Measurements from ENCODE around the gene CCDC12.

CCDC12 gene

GRCh38 chr3:46946416-46946815 lies 30.1 kb downstream of the CCDC12 start:
- DNase-seq (ENCODE audit: low read depth): no peak

GRCh38 chr3:46944191-46944590 lies 32.4 kb downstream of the CCDC12 start:
- no peak for DNase-seq (ENCODE audit: low read depth)
- H3K4me3 ChIP-seq (ENCODE audit: low read depth, low read length): no peak overlapping the region

More at GRCh38 chr3:46946416-46946815, 30.1 kb downstream of the CCDC12 start:
- H3K4me3 ChIP-seq (ENCODE audit: low read depth, low read length): no peak overlapping the region

DNA sequence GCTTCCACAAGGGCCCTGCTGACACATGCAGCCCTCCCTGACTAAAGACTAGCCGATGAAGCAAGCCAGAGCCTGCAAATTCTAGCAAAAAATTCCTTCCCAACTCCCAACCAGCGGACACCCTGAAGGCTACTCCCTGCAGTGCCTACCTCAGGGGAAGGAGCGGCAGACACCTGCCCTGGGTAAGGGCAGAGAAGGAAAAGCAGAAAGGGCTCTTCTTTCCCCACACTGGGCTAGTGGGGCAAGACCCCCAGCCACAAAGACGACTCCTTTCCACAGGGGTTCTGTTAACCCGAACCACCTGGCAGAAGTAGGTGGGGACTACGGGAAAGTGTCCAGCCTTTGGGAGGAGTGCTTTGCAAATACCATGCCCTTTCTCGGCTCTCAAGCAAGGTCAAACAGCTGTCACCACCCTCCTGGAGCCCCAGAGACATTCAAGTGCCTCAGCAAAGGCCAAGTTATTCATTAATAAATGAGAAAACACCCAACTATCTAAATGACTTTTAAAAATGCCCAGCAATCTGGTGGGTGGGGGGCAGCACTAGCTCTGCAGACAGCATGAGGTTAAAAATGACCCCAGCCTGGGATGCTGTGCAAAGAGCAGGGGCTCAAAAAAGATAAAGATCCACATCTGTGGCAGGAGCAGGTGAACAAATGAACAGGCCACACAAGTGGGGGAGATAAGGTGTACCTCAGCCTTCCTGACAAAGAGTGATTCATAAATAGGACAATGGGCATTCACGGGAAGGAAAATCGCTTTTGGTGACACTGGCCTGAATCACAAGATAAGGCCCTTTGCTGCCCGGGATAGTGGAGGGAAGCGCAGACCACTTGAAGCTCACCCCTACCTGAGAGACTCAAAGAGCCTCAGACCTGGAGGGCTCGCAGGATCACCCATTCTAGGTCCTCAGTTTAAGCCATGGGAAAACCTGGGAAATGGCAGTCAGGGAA lies 33.0 kb downstream of the CCDC12 start:
- no peak for DNase-seq (ENCODE audit: low read depth)
- H3K4me3 ChIP-seq (ENCODE audit: low read depth, low read length): no peak overlapping the region

DNA sequence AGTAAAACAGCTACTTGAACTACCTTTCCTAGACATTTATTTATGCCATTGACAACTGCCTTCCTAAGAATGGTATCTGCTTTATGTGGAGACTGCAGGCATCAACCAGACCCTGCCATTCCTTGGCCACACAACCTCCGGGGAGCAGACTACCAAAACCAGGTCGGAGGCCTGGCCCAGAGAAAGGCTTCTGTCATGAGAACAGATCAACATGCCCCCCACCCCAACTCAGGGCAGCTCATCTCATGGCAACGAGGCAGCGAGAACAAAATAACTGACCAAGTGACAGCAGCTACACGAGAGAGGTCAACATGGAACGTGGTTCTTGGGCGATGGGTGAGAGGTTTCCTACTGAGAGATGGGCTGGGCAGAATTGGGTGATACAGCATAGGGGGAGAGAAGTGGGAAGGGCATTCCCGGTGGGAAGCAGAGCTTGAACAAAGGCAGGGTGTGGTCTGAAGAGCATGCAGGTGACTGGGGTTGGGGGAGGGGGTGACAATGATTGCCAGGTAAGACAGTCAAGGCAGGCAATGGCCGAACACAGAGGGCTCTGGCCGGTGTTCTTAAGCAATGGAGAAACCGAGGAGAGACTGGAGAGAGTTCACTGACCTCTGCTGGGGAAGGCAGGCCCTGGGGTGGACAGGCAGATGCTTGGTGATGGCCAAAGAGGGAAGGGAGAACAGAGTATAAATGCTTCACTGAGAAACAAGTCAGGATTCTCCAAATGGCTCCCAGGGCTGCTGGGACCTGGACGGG lies 33.9 kb downstream of the CCDC12 start:
- no peak overlapping the region for H3K4me3 ChIP-seq (ENCODE audit: low read depth, low read length)
- no peak for DNase-seq (ENCODE audit: low read depth)

DNA sequence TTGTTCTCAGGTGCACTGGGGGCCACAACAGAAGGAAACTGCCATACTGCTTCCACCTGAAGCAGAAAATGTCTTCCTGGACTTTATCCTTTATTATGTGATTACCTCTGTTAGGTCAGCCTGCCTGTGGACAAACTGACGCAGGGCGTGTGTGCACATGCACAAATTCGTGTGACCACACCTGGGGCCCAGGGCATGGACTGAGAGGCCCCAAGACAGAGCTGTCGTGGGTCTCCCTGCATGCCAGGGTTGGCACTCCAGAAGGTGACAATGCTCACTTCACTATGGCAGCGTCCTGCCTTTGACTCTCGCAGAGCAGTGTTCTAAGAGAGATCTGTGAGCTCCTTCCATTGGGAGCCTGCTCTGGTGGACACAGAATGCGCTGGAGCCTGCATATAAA lies 34.5 kb downstream of the CCDC12 start:
- no peak overlapping the region for H3K4me3 ChIP-seq (ENCODE audit: low read depth, low read length)
- no peak for DNase-seq (ENCODE audit: low read depth)

GRCh38 chr3:46939578-46940445 lies 36.7 kb downstream of the CCDC12 start:
- H3K4me3 ChIP-seq (ENCODE audit: low read depth, low read length): no peak overlapping the region
- DNase-seq (ENCODE audit: low read depth): no peak

DNA sequence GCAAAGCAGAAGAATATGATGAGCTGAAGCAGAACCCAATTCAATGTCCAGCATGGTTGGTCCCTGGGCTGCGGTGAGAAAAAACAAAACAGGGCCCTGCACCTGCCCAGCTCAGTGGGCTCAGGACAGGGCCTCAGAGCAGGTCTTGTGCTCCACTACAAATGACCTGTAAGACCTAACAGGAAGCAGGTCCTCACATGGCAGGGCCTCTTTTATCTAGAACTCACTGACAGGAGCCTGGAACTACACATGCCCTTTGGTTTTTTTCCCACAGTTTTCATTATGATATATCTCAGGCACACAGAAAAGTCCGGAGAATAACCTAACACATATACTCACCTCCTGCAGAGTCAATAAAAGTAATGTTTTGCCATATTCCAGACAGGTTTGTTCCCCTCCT lies 38.4 kb downstream of the CCDC12 start:
- H3K4me3 ChIP-seq (ENCODE audit: low read depth, low read length): no peak overlapping the region
- DNase-seq (ENCODE audit: low read depth): no peak

GRCh38 chr3:46936733-46937250 lies 39.8 kb downstream of the CCDC12 start:
- DNase-seq (ENCODE audit: low read depth): no peak
- H3K4me3 ChIP-seq (ENCODE audit: low read depth, low read length): no peak overlapping the region

DNA sequence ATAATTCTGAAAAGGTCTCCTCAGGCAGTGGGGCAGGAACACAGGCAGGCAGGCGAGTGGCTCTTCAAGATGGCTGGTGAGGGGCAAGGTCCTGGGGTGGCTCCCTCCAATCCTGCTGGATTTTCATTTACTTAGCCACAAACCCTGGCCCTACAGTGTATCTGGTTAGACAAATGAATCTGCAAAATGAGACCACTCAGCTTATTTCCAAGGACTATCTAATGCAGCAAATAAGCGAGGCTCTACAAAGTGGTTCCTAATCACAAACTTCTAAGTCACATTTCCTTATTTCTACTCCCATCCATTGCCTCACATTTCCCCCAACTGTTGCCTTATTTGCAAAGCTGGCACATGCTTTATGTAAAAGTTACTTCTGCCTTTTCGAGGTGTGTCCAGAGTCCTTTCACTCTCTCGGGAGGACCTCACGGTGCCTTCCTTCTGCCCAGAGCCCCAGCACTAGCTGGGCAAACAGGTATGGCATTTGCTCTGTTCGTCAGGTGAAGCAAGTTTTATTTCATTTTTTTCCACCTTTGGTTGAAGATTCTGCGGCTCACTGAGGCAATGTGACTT lies 40.5 kb downstream of the CCDC12 start:
- no peak overlapping the region for H3K4me3 ChIP-seq (ENCODE audit: low read depth, low read length)
- no peak for DNase-seq (ENCODE audit: low read depth)

GRCh38 chr3:46935168-46935858 lies 41.2 kb downstream of the CCDC12 start:
- no peak overlapping the region for H3K4me3 ChIP-seq (ENCODE audit: low read depth, low read length)
- DNase-seq (ENCODE audit: low read depth): peak; percentile 88

DNA sequence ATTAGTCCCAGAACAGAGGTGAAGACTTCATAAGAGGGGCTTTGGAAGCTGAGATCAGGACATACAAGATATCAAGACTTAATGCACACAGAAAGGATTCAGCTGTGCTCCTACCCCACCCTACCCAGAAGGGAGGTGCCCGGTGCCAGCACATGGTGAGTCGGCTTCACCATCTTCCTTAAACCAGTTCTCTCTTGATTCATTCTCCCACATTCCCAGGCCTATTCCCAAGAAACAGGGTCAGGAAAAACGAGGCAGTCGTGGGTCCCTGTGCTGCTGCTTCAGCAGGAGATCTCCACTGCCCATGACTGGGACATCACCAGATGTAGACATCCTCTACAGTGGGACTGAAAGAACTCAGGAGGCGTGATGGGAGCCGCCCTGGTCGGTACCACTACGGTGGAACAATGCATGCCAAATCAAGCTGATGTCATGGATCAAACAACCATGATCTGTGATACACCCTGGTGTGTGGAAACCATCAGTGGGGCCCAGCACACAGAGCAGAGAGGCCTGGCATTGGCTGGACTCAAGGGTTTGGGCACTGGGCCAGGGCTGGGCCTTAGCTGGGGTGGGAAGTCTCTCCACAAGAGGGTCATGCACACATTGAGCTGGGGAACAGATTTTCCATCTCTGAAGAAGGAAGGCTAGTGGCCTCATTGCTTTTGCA lies 41.9 kb downstream of the CCDC12 start:
- H3K4me3 ChIP-seq (ENCODE audit: low read depth, low read length): no peak overlapping the region
- no peak for DNase-seq (ENCODE audit: low read depth)

GRCh38 chr3:46934072-46934471 lies 42.5 kb downstream of the CCDC12 start:
- no peak overlapping the region for H3K4me3 ChIP-seq (ENCODE audit: low read depth, low read length)
- DNase-seq (ENCODE audit: low read depth): no peak

DNA sequence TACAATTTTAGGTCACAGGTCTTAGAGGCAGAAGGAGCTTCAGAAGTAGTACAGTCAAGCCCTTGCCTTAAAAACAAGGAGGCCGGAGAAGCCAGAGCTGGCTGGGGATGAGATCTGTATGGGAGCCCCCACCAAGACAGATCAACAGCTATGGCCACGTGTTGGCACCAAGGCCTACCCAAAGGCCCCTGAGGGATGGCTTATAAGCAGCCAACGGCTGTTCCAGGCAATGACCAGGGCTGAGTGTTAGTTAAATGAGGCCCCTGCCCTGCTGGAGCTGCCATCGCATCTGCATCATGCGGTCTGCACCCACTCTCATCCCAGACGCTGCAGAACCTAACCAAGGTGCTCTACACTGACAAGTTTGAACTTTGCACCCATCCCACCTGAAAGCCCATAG lies 43.3 kb downstream of the CCDC12 start:
- no peak for DNase-seq (ENCODE audit: low read depth)

GRCh38 chr3:46932455-46933225 lies 43.9 kb downstream of the CCDC12 start:
- no peak overlapping the region for H3K4me3 ChIP-seq (ENCODE audit: low read depth, low read length)
- DNase-seq (ENCODE audit: low read depth): no peak

More for the DNA sequence above, 43.3 kb downstream of the CCDC12 start:
- no peak overlapping the region for H3K4me3 ChIP-seq (ENCODE audit: low read depth, low read length)

- peak; percentile 36 for DNase-seq (ENCODE audit: low read depth)
- no peak overlapping the region for H3K4me3 ChIP-seq (ENCODE audit: low read depth, low read length)
These were observed 44.8 kb downstream of the CCDC12 start for GRCh38 chr3:46931631-46932331.

DNA sequence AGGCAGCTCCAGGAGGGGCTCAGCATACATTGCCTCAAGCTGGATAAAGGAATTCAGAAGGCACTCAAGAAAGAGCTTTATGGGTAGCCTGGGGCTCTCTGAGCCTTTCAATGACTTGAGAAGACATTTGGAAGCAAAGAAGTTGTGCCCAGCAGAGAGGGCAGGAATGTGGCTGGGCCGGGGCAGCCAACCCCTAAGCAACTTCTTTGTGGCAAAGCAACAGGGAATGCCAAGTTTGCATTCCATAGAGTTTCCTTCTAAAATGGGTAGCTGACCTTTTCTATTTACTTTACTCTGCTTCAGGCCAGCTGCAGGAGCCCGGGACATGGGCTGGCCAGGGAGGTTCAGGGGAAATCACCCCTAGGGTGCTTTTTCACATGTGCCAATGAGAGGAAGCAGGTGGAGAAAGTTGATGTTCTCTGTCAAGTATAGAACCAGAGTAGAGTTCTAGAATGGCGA lies 45.6 kb downstream of the CCDC12 start:
- no peak overlapping the region for H3K4me3 ChIP-seq (ENCODE audit: low read depth, low read length)
- no peak for DNase-seq (ENCODE audit: low read depth)
